HG03460 (cell line): ENCODE data around the gene FAHD2A.
A peak's percentile ranks its signal among the peaks of the same experiment; 100 is the strongest.
"Not testable (repeated sequence)": the region's sequence is repeated elsewhere in the genome, so short reads cannot be mapped to it uniquely, and the experiment has no call there.

ENCODE experiments used
- ATAC-seq: cut with Tn5 transposase; IDR thresholded peaks from one replicate; pipeline ENCODE4 v1.9.1; 2021; ENCODE audit not compliant: unreplicated experiment

FAHD2A gene

DNA sequence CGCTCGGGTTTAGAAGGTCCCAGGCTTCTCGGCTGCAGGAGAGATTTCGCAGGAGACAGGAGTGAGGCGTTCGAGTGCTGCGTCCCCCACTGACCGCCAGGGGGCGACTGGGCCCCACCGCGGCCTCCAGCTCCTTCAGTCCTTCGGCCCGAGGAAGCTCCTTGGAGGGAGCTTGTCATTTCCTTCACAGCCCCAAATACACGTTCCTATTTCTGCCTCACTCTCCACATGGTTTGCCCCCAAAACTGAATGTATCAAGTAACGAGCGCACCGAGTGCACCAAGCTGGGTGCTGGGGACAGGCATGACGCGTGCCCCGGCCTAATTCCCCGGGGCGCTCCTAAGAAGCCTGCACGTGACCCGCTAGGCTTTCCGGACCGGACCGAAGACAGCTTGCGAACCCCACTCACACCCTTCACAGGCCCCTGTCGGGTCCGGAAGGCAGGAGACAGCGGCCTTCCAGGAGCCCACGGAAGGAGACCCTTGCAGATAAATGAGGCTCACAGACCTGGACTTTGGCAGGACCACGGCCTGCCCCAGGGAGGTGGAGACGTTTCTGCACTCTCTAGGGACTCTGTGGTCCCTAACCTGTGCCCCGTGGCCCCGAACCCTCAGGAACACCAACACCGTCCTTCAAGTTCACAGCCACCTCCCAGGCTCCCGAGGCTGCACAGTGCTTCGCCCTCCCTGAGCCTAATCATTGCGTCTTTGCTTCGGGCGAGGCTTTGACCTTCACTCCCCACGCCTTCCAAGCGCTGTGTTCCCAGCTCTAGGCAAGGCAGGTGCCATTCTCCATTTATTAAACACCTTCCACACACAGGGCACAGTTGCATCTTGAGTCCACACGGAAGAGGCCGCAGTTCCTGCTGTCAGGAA lies 13.0 kb upstream of the FAHD2A start:
- no peak for ATAC-seq

DNA sequence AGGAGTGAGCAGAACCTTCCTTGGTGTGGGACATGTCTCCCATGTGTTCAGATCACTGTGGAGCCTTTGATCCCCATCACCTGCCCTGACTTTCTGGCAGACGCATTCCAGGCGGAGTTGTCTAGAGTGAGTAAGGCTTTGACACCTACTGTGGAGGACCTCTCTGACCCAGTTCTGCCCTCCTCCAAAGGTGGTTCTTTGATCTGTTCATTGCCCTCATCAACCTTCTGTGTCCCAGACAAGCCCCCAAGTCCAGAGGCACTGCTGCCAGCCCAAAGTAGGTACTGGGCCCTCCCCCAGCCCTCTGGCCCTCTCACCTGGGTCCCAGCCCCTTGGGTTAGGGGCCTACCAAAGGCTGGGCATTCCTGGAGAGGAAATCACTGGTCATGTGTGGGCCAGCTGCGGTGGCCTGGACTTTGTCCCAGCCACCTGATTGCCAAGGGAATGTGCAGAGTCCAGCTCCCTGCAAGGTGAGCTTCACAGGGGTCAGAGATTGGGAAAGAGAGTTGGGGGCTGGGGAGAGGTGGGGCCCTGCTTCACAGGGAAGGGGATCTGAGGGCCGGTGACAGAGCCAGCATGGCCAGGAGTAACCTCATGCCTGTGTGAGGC lies 12.1 kb upstream of the FAHD2A start:
- ATAC-seq: no peak

DNA sequence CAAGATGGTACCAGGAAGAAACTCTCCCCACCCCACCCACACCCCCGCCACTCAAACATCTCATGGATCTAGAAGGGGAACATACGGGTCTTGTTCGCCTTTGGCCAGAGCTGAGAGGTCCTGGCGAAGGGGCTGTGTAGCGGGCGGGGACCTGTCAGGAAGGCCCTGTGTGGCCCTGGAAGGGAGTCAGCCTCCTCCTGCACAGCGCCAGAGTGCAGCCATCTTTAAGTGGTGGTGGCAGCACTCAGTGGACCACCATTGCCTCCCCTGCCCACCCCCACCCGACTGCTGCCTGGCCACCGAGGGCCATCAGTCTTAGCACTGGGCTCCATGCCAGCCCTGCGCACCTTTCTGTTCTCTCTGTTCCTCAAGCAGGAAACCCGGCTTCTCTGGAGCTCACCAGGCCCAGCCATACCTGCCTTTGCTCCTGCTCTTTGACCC lies 11.6 kb upstream of the FAHD2A start:
- ATAC-seq: no peak

DNA sequence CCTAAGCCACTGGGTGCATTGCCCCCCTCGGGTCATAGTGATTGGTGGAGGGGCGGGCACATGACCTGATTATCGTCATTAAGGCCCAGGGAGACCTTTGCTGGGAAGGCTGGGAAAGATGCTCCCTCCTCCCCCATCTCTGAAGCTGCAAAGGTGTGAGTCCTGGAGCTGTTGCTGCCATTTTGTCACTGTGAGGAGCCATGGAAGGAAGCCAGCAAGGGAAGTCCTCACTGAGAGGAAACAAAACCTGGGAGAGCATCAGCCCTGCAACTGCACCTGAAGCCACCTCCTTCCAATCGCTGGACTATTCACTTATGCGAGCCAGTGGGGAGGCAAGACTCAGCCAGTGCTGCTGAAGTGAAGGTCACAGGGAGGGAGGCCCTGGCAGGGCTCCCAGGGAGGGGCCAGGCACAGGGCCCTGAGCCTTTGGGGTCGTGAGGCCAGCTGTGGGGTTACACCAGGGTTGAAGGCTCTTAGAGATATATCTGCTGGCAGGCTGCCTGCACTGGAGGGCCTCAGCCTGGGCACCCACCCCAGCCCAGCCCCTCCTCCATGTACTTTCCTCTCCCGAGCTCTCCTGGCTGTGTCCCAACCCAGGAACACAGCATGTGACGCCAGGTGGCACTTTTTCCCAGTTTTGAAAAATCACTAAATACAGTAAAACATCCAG lies 10.7 kb upstream of the FAHD2A start:
- ATAC-seq: no peak

DNA sequence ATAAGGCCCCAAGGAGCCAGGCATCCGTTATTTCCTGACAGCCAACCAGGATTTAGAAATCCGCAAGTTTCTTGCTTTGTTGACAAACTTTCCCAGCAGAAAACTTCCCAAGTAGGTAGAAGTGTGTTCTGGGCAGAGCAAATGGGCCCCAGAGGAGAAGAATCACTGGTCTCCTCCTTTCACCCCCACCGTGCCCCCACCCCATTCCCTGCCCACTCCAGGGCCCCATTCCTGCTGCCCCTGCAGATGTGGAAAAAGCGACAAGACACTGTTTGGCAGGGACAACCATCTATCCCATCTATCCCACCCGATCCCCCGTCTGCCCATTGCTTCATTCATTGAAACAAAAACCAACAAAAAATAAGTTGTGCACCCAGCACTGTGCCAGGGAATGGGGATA lies 10.2 kb upstream of the FAHD2A start:
- no peak for ATAC-seq

DNA sequence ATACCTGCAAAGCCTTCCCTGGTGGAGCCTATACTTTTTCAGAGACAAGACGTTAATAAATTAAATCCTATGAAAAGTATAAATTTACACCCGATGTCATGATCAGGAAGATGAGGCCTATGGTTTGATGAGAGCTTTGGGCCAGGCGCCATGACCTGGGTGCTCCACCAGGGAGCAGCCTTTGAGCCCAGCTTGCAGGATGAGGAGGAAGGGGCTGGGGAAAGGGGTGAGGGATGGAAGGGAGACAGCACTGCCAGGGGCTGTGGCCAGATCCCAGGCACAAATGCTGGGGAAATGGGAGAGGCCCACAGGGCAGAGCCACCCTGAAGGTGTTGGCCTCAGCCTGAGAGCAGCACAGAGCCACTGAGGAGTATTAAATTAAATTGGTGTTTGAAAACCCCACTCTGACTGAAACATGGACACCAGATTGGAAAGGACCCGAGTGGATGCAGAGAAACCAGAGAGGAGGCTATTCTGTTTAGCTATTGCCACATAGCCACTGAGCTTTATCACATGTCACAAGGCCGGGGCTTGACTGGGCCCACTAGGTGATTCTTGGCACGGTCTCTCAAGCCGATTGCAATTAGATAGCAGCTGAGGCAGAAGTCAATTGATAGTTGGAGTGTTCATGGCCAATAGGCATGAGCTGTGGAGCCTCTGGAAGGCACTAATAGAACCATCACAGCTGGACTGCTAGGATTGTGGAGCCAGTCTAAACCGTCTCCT lies 9.6 kb upstream of the FAHD2A start:
- ATAC-seq: no peak

DNA sequence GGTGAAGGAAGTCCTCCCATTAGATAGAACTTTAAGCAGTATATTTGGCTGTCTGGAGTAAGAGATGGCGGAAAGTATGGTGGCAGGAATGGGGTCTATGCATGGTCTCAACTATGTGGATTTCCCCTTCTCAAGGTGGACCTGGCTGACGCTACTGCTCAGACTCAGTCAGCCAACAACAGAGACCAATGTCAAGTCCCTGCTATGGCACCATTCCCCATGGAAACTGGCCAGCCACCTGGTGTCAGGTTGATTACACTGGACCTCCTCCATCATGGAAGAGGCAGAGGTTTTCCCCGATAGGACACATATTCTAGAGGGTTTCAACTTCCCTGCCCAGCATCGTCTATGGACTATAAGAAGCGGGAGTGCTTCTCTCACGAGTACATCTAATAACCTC lies 8.6 kb upstream of the FAHD2A start:
- no peak for ATAC-seq

DNA sequence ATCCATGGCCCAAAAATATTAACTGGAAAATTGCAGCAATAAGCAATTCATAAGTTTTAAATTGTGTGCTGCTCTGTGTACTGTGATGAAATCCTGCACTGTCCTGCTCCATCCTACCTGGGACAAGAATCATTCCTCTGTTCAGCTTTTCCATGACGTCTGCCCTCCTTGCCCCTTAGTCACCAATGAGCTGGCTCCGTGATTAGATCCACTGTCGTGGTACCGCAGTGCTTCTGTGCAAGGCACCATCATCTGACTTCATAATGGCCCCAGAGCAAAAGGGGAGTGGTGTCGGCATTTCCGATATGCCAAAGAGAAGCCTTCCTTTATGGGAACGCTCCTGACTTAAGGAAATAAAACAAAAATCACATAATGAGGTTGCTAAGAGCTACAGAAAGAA lies 3.4 kb upstream of the FAHD2A start:
- no peak for ATAC-seq

DNA sequence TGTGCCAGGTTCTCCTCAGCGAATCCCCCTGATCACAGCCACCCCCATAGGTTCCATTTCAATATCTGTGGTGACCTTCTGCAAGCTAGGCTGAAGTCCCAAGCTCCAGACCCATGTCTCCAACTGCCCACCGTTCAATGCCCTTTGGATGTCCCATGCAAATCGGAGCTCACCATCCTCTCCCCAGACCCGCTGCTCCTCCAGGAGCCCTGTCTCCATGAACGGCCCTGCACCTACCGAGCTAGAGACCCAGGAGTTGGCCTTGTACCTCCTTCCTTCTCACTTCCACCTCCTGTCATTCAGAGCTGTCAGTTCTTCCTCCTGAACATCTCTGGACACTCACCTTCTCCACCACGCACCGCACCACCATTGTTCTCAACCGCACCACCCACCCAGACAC lies 1.0 kb upstream of the FAHD2A start:
- no peak for ATAC-seq

DNA sequence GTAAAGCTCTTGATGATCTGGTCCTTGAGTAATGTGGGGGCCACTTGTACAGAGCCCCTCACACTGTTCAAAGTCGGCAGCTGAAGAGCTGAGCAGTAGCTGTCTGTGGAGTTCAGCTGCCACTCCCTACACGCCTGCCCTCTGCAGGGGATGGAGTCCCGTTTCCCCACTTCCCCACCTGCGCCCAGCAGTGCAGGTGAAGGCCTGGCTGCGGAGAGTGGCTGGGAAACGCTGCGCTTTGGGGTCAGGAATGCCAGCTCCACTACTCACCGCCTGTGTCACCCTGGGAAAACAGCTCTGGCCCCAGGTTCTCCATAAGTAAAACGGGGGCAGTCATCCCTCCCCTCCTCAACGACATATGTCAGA lies 521 bp upstream of the FAHD2A start:
- ATAC-seq: peak; percentile 33

DNA sequence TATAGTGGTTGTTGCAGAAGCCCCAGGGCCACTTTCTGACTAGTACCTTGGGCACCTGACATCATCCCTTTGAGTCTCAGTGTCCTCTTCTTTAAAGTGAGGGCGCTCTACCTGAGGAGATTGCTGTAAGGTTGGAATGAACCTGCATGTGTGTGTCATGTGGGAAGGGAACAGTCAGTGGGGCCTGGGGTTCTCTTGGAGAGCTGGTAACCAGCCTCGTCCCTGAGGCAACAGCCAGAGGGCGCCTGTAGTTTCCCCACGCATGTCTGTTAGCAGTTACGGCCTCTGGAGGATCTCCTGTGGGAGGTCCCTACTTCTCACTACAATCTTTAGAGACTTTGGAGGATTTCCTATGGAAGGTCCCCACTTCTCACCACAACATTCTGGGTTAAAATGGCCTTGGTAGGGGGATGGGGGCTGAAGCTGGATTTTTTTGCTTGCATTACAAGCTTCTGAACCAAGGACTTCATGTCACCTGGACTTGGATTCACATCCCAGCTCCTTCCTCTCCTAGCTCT lies 755 bp downstream of the FAHD2A start:
- ATAC-seq: peak; percentile 23

DNA sequence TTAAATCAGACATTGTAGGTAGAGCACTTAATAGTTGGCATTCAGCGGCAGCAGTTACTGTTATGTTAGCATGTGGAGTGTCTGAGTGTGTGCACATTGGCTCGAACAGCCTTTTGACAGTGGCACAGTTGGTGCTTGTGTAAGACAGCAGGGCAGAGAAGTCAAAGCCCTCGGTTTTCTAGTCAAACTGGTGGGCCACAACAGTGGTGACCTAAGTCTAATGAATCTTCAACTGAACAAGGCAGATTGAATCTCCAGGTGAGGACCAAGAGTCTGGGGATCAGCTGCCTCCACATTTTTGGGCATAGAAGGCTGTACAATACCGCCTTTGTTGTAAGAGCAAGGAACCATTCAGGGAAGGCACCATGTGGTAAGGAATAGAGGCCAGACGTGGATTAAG lies 1.3 kb downstream of the FAHD2A start:
- not testable (repeated sequence) for ATAC-seq

DNA sequence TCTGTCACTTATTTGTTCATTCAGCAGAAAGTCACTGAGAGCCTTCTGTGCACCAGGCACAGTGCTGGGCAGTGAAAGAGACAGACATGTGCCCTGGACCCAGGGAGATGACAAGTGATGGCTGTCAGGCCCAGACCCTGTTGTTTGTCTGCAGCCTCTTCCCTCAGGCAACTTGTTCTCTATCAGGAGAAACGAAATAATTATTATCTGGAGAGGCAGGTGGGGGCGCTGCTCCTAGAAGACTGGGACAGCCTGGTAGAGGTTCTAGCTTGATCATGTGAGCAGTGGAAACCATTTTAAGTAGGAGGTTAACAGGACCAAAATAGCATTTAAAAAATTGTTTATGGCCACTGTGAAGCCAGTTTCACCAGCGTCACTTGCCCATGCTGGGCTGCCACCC lies 2.2 kb downstream of the FAHD2A start:
- ATAC-seq: not testable (repeated sequence)

DNA sequence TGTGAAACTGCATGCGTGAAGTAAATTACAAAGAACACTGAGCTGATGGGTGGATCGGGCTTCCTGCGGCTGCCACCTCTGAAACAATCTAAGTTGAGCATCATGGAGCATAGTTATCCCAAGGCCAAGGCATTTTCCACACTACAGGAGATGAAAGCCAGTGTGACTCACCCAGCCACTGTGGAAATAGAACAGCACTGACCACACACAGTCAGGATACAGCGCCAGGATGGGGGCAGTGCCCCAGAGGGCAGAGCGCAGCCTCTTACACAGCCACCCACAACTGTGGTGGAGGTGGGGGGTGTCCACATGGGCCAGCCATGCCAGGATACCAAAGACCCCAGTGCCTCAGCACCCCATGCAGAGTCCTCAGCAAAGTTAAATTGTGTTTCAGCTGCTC lies 8.7 kb downstream of the FAHD2A start:
- ATAC-seq: not testable (repeated sequence)

DNA sequence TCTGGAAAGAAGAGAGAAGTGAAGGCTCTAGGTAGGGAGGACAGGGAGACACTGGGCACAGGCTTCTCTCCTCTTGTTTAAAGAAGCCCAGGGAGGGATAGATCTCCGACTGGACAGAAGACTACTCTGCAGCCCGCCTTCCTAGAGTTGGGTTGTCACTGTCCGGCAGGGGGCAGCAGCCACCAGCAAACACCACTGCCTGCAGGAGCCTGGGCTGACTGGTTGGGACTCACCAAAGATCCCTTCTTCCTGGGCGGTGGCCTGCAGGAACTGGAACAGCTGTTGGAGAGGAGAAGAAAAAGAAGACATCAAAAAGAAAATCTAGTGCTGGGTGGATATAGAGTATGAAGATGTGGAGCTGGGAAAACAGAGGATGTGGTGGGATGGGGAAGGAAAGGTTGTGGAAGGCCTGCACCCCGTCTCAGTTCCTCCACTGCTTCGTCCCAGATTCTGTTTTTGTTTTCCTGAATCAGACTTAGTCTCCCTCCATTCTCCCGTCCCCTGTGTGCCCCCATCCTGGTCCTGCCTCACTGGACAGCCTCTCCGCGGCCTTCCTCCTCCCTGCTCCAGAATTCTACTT lies 11.6 kb downstream of the FAHD2A start:
- ATAC-seq: peak; percentile 82

DNA sequence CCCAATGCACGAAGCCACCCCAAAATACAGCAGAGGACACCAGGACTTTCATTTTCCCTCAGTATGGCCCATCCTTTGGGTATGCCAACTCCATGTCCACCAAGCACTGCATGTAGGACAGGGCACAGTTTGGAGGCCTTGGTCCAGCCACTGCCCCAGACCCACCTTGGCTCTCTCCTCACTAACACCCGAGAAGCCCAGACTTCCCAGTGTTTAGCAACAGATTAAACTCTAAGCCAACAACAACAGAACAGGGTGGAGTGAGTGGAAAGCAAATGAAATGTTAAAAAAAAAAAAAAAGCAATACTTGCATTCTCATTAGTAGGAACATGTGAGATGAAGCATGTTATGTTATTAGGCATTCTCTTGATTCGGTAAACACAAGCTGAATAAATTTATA lies 12.6 kb downstream of the FAHD2A start:
- ATAC-seq: not testable (repeated sequence)

DNA sequence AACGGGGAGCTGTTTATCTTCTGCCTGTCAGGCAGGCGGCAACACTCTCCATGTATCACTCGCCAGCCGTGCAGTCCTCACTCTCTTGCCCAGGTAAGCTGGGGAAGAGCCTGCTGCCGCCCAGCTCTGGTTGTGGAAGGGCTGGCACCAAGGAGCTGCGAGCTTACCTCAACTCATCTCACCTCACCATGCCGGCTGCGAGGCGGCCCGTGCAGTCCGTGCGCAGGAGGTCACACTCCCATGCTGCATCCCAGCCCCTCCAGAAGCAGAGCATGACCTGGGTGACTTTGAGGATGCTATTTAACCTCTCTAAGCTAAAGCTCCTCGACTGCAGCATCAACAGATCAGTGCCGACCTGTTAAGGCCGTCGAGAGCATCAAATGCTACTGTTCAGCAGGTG lies 13.1 kb downstream of the FAHD2A start:
- not testable (repeated sequence) for ATAC-seq

DNA sequence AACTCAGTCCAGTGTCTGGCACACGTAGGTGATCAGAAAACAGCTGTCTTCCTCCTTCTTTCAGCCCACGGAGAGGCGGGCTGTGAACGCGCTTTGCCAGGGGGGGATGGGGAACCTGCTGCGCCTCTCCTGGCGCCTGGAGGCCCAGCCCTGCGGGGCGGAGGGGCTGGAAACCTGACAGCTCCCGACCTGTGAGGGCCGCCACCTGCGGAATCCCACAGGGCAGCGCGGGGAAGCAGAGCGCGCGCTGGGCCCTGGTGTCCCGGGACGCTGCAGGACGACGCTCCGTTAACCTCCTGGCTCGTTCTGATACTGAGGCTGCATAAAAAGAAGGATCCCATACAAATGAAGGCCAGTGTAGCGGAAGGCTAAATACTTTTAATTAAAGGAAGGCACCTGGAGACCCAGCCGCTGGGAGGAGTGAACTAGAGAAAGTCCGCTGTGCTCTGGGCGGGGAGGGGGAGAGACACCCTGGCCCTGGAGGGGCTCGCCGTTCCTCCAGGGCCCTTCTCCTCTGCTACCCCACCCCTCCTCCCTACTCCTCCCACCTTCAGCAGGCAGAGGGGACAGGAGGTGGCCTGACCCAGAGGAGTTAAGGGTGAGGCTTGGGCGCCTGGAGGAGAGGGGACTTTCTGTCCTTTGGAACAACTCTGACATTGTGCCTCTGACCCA lies 24.8 kb downstream of the FAHD2A start:
- ATAC-seq: not testable (repeated sequence)

DNA sequence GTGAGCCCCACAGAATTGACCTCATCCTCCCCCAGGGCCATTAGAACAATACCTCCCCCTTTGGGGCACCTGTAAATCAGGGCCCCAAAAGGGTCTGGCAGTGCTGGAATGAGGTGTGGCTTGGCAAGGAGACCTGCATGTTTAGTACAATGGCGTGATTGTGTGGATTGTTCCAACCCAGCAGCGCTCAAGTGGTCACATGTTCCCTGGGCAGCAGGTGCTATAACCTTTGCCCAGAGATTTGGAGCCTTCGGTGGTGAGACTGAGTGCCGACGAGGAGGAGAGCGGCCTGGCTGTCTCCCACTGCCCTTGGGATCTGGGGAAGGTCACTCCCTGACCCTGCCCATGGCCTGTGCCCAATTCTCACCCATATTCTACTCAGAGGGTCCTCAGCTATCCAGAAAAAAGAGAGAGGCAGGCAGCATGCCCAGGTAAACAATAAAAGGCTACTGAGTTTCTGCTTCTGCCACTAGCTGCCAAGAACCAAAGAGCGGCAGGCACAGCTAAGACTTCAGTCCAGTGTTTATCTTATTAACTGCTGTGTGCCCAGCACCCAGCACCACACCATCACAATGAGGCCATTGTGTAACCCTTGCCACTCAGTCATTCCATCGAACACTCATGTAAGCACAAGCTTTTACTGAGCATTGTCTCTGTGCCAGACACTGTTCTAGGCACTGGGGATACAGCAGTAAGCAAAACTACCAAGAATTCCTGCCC lies 27.4 kb downstream of the FAHD2A start:
- ATAC-seq: not testable (repeated sequence)

DNA sequence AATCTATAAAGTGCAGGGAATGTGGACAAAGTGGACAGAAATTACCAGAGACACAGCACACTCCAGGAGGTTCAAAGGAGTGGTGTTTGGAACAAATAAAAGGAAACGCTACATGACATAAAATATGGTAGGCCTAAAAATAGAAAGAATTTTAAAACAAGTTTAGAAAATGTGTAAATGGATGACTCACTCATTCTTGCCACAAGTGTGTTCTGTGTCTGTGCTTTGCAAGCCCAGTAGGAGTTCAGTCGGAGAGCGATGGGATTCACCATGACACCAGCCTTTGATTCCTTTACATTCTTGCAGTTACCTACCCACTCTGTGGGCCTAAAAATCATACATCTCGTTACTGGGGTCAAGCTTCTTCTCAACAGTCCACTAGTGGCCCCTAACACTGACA lies 30.9 kb downstream of the FAHD2A start:
- not testable (repeated sequence) for ATAC-seq
